GM18867 (cell line): ENCODE data around the gene RGPD8.
A peak's percentile ranks its signal among the peaks of the same experiment; 100 is the strongest.
"Not testable (repeated sequence)": the region's sequence is repeated elsewhere in the genome, so short reads cannot be mapped to it uniquely, and the experiment has no call there.

Source experiments
- ATAC-seq: cut with Tn5 transposase; IDR thresholded peaks from one replicate; pipeline ENCODE4 v1.9.1; 2021; ENCODE audit warnings: mild to moderate bottlenecking, moderate library complexity; ENCODE audit not compliant: unreplicated experiment

RGPD8 gene

DNA sequence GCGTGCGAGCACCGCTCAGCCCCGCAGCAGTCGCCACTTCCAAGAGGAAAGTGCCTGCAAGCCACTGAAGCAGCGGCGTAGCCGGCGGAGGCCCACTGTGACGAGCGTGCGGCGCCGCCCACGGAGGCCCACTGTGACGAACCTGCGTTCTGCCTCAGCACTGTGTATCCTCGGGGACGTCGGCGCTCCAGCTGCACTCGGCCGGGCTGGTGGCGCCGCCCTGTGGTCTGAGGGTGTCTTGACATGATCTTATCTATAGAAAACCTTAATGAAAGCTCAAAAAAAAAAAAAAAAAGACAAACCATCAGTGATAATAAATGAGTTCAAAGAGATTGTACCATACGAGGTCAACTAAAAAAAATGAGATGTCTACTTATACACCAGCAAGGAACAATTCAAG is at the start of gene RGPD8:
Gene RGPD8 (minus strand): TSS at position 166 of the 400 bp plus-strand sequence. CDS start 192 bp downstream, outside the sequence.
- peak; percentile 89 for ATAC-seq

DNA sequence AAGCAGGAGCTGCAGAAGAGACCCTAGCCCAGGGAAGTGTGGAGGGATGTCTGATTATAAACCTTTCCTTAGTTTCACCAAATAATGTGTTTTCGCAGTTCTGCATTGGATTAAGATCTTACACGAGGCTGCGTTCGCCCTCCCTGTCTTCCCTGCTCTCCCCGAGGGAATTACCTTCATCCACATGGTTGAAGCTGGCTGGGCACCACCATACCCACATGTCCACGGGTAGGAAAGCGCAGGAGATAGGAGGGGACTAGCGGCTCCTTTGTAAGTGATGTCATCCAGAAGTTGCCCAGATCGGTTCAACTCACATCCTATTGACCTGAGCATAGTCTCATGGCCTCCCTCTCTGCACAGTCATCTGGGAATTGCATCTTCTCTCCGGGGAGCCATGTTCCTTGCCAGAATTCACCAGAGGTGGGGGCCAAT is 49.6 kb upstream of the RGPD8 start:
- no peak for ATAC-seq

DNA sequence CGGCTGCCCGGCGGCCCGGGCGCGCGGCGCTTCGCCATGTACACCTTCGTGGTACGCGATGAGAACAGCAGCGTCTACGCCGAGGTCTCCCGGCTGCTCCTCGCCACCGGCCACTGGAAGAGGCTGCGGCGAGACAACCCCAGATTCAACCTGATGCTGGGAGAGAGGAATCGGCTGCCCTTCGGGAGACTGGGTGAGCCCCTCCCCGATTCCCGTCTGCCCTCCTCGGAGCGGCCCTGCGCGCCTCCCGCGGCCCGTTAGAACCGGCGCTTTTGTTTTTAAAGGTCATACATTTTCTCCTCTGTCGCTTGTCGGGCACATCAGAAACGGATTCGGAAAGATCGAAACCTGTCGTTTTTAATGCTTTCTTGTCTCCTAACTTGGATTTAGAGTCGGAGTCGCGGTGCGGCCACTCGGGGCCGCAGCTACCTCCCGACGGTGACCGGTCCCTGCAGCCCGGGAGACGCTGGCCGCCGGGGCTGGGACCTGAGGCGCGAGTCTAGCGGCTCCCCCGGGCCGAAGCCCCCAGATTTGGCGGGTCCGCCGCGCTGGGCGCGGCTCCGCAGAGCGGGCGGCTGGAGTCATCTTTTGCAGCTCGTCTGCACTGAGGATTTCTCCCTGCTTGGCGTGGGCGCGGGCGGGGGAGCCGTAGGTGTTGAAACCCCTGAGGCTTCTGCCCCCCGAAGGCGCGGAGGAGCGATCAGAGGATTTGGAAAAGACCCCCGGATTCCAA is 49.0 kb upstream of the RGPD8 start:
- peak; percentile 12 for ATAC-seq

DNA sequence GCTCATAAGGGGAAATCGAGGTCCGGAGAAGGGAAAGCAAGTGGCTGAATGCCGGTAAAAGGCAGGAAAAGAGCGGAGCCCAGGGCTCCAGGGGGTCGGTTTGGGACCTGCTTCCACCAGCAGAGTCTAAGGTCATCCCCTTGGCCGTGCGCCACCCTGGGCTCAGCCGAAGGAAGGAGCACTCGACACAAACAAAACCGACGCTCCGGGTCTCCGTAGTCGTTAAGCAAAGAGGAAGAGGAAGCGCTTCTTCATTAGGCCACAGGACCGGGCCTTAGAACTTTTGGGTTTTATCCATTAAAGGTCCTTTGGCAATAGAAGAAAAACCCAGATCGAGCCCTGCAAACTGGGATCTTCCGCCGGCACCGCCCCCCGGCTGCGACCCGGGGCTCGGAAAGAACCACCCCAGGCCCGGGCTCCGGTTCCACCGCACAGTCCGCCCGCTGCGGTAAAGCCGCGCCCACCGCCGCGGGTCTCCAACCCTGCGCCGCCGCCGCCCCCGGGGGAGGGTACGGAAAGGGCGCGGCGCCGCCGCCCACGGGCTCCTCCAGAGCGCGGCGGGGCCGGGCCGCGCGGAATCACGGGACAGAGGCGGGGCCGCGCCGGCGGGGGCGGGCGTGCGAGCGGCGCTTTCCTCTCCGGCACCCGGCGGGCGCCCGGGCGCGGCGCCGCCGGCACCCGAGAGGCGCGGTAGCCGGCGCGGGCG is 48.2 kb upstream of the RGPD8 start, which contains the start of gene TTL:
Gene TTL (plus strand): TSS at position 629 of the 706 bp plus-strand sequence. CDS start 189 bp downstream, outside the sequence.
- ATAC-seq: peak; percentile 79

DNA sequence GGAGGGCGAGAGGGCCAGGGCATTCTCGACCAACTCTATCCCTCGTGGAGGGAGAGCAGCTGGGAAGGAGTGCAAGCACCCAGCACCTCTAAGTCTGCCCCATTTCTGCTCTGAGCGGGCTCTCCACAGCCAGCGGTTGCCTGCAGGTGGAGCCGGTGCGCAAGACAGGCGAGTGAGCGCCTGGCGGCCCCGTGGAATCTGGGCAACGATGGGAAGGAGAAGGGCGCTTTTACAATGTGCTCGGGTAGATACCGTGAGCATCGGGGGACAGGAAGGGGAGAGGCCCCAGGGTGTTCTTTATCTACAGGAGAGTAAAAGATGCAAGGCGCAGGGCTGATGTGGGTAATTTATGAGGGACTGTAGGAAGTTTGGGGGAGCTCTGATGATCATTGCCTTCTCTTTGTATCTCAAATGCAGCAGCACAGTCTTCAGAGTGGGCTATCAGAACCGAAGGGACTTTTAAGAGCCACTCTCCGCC is 47.6 kb upstream of the RGPD8 start:
- ATAC-seq: peak; percentile 65

DNA sequence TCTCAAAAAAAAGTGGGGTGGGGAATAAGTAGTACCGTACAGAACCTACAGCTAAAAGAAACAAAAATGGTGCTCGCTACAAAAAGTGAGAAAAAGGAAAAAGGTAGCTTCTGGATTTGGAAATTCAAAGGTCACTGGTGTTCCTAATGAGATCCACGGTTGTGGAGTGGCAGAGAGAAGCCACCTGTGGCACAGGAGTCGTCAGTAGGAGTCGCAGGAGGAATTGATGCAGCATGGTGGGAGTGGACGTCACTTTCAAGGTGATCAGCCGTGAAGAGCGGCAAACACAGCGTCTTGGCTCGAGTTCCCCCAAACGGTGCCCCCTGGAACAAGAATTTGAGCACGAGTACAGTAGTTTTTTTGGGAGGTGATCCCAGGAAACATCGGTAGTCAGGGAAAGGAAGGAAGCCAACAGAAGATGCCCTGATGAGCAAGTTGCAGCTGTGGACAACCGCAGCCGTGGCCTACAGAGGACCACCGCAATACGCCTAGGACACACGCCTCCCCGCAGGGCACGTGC is 47.1 kb upstream of the RGPD8 start:
- no peak for ATAC-seq

DNA sequence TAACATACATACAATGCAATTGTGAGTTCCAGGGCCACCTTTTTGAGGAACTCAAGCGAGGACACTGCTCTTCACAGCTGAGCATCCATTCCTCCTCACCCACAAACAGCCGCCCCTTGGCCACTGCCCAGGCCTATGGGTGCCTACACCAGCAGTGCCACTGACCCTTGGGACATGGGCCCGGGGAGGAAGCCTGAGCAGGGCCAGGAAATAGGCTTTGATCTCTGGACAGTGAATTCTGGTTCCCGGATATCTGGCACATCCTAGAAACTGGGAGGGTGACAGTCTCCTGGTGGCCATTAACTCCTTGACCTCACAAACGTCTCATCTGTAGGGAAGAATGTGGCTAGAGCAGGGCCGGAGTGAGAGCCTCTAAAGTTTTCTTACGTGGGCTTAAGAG is 43.0 kb upstream of the RGPD8 start:
- no peak for ATAC-seq

DNA sequence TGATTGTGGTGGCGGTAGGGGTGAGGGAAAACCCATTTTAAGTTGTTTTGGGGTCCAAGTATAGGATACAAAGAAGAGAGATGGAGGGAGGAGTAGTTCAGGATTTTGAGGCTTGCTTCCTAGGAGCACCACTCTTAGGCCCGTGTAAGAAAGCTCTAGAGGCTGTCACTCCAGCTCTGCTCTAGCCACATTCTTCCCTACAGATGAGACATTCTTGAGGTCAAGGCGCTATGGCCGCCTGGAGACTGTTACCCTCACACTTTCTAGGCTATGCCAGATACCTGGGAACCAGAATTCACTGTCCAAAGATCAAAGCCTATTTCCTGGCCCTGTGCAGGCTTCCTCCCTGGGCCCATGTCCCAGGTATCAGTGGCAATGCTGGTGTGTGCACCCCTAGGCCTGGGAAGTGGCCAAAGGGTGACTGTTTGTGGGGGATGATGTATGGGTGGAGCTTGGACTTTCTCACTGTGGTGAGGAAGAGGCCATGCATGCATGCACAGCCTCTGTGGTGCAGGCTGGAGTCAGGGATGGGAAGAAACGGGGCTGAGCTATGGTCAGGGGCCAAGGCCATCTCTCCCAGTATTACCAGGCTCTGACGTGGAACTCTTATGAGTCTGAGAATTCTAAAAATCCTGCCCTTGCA is 41.5 kb upstream of the RGPD8 start:
- no peak for ATAC-seq

DNA sequence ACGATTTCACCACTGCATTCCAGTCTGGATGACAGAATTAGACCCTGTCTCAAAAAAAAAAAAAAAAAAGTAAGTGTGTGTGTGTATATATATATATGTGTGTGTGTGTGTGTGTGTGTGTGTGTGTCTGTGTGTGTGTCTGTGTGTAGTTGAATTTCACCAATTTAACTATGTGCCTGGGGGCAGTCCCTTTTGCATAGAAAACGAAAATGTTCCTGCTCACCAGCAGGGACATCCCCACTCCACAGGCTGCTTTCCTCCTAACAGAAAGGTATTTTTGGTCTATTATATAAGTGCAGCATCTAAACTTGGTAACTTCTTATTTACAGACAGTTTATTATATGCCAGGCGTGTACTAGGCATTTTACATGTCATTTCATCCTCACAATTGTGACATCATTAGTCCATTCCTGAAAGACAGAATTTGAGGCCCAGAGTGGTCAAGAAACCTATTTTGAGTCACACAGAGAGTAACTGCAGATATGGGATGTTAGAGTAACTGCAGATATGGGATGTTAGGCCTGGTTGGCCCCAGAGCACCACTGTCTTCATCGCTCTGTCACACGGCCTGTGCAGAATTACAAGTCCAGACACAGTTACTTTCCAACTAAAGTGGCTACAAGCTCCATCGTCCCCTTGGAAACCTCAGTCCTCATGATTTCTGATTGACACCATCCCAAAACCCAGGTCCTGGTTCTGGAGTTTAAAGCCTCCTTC is 39.3 kb upstream of the RGPD8 start:
- ATAC-seq: no peak

DNA sequence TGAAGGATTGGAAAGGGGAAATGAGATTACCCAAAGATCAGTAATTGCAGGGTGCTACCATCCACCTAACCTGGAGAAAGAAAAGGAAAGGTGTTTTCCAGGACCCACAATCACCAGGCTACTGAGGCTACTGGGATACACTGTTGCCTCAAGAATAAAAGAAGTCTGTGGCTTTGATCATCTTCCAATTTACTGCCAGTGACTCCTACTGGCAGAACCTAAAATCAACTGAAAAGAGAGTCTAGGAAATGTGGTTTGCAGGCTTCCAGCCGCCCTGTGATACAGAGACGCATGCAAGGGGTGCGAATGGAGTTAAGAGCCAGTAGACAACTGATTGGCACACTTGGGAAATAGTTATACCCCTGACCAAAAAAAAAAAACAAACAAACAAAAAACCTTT is 31.9 kb upstream of the RGPD8 start:
- no peak for ATAC-seq

DNA sequence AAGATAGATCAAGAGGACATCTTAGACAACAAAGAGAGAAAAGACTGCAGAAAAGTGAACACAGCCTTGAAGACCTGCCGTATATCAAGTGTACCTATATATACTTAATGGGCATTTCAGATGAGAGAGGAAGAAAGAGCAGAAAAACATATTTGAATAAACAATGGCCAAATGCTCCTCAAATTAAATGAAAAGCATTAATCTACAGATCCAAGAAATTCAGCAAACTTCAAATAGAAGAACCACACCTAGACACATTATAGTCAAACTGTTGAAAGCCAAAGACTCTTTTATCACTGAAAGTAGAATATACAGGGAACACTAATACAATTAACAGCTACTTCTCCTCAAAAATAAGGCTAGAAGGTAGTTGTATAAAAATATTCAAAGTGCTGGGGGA is 29.8 kb upstream of the RGPD8 start:
- no peak for ATAC-seq

DNA sequence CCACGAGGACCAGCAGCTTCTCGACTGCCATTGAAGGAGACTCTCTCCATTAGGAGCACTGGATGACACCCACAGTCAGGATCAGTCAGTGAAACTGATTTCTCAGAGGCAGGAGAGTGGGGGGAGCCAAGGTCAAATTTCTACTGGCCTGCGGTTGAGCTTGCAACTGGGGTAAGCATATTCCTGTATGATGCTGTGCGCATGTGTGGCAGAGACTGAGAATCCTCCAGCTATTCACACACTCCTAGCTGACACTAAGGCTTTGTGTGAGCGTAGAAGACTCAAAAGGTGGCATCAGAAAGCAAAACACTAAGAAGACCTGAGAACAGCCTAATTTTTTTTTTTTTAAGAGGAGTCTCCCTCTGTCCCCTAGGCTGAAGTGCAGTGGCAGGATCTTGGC is 28.7 kb upstream of the RGPD8 start:
- no peak for ATAC-seq

DNA sequence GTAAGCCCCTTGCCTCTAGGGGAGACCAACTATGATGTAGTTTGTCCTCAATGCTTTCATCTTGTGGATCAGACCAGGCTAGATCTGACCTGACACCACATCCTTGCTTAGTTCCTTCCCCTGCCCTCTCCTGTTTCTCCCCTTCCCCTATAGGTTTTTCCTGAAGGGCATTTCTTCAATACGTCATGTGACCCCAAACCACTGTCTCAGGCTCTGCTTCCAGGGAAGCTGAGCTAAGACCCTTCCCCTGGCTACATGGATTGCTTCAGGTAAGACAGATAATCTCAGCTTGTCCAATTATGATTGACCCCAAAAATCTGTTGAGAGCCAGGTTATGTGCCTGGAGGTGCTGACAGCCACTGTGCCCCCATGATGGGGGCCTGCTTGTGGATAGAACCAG is 25.9 kb upstream of the RGPD8 start:
- ATAC-seq: no peak

DNA sequence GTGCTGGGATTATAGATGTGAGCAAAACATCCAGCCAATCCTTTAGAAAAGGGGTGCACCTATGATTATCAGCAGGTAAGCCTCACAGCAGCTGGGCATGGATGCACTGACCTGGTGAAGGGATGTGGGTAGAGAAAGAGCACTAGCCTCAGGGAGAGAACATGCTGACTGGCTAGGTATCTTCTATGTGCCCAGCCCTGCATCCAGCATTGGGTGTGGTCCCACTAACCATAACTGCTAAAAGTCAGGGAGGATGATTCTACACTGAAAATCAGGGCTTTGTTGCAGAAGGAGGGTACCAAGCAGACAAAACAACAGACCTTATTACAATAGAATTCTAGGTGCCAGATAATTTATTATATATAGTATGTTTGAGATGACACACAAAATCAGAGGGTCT is 21.1 kb upstream of the RGPD8 start:
- ATAC-seq: no peak

DNA sequence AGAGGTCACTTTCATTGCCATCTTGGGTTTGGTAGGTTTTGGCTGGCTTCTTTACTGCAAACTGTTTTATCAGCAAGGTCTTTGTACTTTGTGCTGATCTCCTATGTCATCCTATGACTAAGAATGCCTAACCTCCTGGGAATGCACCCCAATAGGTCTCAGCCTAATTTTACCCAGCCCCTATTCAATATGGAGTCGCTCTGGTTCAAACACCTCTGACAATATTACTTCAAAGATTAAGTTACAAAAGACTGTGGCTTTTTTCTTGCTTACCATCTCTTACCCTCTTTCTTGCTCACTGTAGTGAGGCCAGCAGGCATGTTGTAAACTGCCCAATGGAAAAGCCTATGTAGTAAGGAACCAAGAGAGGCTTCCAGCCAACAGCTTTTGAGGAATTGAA is 17.9 kb upstream of the RGPD8 start:
- no peak for ATAC-seq

DNA sequence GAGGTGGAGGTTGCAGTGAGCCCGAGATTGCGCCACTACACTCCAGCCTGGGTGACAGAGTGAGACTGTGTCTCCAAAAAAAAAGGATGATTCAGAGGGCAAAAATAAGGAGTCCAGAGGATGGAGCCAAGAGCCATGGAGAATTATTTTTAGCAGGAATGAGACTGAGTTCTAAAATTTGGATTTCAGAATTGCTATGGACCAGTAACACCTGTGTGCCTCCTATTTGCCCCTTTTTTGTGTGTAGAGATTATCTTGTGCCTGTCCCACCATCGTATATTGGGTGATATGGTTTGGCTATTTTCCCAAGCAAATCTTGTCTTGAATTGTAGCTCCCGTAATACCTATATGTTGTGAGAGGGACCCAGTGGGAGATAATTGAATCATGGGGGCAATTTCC is 16.4 kb upstream of the RGPD8 start:
- no peak for ATAC-seq

DNA sequence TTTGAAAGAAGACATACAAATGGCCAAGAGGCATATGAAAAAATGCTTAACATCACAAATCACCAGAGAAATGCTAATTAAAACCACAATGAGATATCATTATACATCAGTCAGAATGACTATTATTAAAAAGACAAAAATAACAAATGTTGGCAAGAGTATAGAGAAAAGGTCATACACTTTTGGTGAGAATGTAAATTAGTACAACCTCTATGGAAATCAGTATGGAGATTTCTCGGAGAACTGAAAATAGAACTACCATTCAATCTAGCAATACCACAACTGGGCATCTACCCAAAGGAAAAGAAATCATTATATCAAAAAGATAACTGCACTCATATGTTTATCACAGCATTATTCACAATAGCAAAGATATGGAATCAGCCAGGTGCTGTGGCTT is 10.8 kb upstream of the RGPD8 start:
- not testable (repeated sequence) for ATAC-seq

DNA sequence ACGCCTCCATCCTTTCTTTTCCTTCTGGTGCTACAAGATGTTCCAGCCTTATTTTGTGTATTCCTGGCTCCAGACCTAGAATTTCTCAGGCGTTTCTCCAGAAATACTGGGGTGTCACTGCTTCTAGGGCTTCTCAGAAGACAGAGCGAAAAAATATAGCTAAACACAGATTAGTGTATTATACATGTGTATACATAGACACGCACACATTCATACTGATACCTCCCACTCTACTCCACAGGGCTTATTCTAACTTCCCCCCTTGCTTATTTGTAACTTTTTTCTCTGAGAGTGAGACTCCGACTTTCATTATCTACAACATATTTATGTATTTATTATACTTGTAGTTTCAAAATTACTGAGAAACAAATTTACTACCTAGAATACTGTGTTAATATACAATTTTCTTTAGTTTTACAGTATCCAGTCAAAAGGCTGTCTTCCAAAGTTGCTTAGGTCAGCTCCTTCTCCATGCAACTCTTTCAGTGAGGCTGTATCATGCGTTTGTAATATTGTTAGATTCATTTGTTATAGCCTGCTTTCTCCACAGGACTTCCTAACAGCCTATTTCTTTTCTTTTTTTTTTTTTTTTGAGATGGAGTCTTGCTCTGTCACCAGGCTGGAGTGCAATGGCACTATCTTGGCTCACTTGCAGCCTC is 5.3 kb upstream of the RGPD8 start:
- not testable (repeated sequence) for ATAC-seq

DNA sequence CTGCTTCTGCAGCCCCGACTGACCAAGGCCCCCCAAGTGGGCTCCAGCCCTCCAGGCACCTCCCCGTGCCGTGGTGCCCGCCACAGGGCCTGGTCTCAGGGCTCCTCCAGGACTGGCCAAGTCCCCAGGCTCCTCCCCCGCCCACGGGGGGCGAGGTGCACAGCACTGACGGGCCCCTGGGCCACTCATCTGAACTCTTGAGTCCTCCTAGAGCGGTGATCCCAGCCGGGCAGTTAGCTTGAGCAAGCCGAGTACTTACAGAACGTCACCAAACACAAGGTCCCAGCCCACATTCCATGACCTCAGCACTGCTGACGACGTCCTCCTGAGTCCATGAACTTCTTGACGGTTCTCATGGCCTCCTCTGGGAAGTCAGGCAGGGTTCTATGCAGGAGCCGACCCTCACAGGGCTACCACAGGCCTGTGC is 4.0 kb upstream of the RGPD8 start:
- ATAC-seq: not testable (repeated sequence)

DNA sequence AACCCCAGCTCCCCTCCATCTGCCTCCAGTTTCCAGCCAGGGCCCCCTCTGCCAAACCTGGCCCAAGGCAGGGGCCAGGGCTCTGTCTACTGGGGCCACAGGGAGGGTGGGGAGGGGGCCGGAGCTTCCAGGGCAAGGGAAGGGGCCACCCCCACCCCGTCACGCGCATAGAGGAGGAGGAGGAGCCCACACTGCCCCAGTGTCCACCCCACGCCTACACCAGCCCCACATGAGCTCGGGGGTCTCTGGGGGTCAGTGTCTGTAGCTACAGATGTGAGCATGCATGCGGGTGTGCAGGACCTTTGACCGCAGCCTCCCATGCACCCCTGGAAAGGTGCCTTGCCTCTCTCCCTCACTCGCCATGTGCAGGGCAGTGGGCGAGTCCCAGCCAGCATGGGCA is 3.5 kb upstream of the RGPD8 start:
- ATAC-seq: not testable (repeated sequence)
